GM12878 (cell line): ENCODE measurements around the gene TNFAIP1. TPM values are rescaled to one million over a fixed set of nuclear protein-coding genes. Genes with fewer than 3 reads are reported as not detected.

Experiments used
- ATF3 ChIP-seq: IDR thresholded peaks from 2 replicates; pipeline ENCODE4 v1.6.1; 2011; ENCODE audit warnings: low read depth, mild to moderate bottlenecking, low read length, moderate library complexity, borderline replicate concordance; ENCODE audit errors: extremely low read depth
- CEBPZ ChIP-seq: fragments of 150-350 bp; IDR thresholded peaks from 2 replicates; pipeline ENCODE4 v1.6.1; 2016; ENCODE audit warnings: low read depth, low read length
- CHD1 ChIP-seq: IDR thresholded peaks from 2 replicates; pipeline ENCODE4 v1.6.1; 2012; ENCODE audit warnings: low read depth, low read length, improper control_type of control experiment
- CREM ChIP-seq: IDR thresholded peaks from 2 replicates; pipeline ENCODE4 v1.6.1; 2014; ENCODE audit warnings: antibody characterized with exemption, low read depth
- CTCF ChIP-seq, 3 experiments: IDR thresholded peaks in 2 of 3; conservative IDR thresholded peaks in 1 of 3; 2 replicates each; pipeline ENCODE4 v1.5.1; 2011; ENCODE audit warnings: low read depth in 3 of 3, low read length in 3 of 3, mild to moderate bottlenecking in 3 of 3, control low read depth in 2 of 3, moderate library complexity in 2 of 3, inconsistent platforms in 1 of 3, mixed read lengths in 1 of 3; ENCODE audit not compliant: control insufficient read depth in 2 of 3, insufficient read depth in 1 of 3; ENCODE audit errors: extremely low read depth in 1 of 3
- E4F1 ChIP-seq: fragments of 450-650 bp; IDR thresholded peaks from 2 replicates; pipeline ENCODE4 v1.6.1; 2018; ENCODE audit warnings: borderline replicate concordance, mild to moderate bottlenecking; ENCODE audit not compliant: partially characterized antibody
- PAX8 ChIP-seq: fragments of 450-650 bp; IDR thresholded peaks from 2 replicates; pipeline ENCODE4 v1.6.1; 2017; ENCODE audit warnings: mild to moderate bottlenecking, moderate library complexity
- PBX3 ChIP-seq: IDR thresholded peaks from 2 replicates; pipeline ENCODE4 v1.6.1; 2011; ENCODE audit warnings: mild to moderate bottlenecking, low read depth, low read length, moderate library complexity; ENCODE audit not compliant: insufficient replicate concordance
- PML ChIP-seq: IDR thresholded peaks from 2 replicates; pipeline ENCODE4 v1.6.1; 2012; ENCODE audit warnings: low read length, inconsistent platforms
- SREBF1 ChIP-seq: IDR thresholded peaks from 2 replicates; pipeline ENCODE4 v1.6.1; 2012; ENCODE audit warnings: mild to moderate bottlenecking, low read length
- ZBED1 ChIP-seq: IDR thresholded peaks from 2 replicates; pipeline ENCODE4 v1.6.1; 2016; ENCODE audit warnings: borderline replicate concordance
- ZBTB33 ChIP-seq: fragments of 450-650 bp; IDR thresholded peaks from 2 replicates; pipeline ENCODE4 v1.6.1; 2017; ENCODE audit warnings: mild to moderate bottlenecking
- ZNF687 ChIP-seq: fragments of 450-650 bp; IDR thresholded peaks from 2 replicates; pipeline ENCODE4 v1.6.1; 2017; ENCODE audit warnings: mild to moderate bottlenecking, moderate library complexity
- polyA plus RNA-seq, 11 experiments: library from polyadenylated mRNA; depleted of rRNA in 4 of 11; unstranded in 6 of 11; stranded (reverse) in 5 of 11; fragments of >200 nt; fragmentation: Nextera tagmentation in 4 of 11; fragmentation: Illumina TruSeq in 1 of 11; extraction: Ambion mirVana in 4 of 11; extraction: Trizol in 1 of 11; gene quantifications; 1 replicate in 1 of 11; 2 replicates in 10 of 11; pipeline versions ENCODE4 v1.2.1 to v1.2.3, GENCODE V29; 2011 to 2016; ENCODE audit warnings: inconsistent platforms in 2 of 11, missing spikeins in 2 of 11, low read depth in 1 of 11
- total RNA-seq, 4 experiments: library from RNA; depleted of rRNA in 3 of 4; stranded (reverse); fragments of >200 nt in 3 of 4; fragmentation: Illumina TruSeq in 1 of 4; extraction: Trizol in 1 of 4; gene quantifications; 2 replicates each; pipeline versions ENCODE4 v1.2.1 to v1.2.3, GENCODE V29; 2013 to 2021

Gene TNFAIP1
- total and polyA plus RNA-seq, 10 of the 15 experiments (the other 5 are each of a cell fraction or from before 2014, with no cell fraction given) = 1.8 to 16.9 (median 11.7) TPM

GRCh38 chr17:28327031-28327607, 8.4 kb upstream of the TNFAIP1 start (continued):
- no peak for TF ChIP-seq ZBED1
- no peak for TF ChIP-seq ATF3
- TF ChIP-seq PBX3 = no peak
- no peak for TF ChIP-seq ZBTB33
- 0 out of 2 replicates have a peak, but pooled peaks have one; percentile 24 for TF ChIP-seq ZNF687
- TF ChIP-seq CTCF (IDR thresholded peaks at IDR 0.05 in 2 of 3, conservative IDR thresholded peaks at IDR 0.05 in 1 of 3; ENCODE audit: control insufficient read depth in 2 of 3, extremely low read depth in 1 of 3, insufficient read depth in 1 of 3, low read depth in 3 of 3, low read length in 3 of 3) = no peak
- TF ChIP-seq SREBF1 = no peak
- TF ChIP-seq PAX8 = no peak
- no peak for TF ChIP-seq CEBPZ
- TF ChIP-seq CREM = peak; percentile 50; the same call in 1 of the 2 replicates
- no peak for TF ChIP-seq PML
- no peak for TF ChIP-seq CHD1
- TF ChIP-seq E4F1 = no peak
